WERI-Rb-1 (cell line): ENCODE measurements around the gene LRBA.
"Not testable (repeated sequence)": the region's sequence is repeated elsewhere in the genome, so short reads cannot be mapped to it uniquely, and the experiment has no call there.

Experiments used
- DNase-seq: peaks from one replicate; pipeline ENCODE4 v3.0.0-alpha.2; 2020
- H3K27ac ChIP-seq: fragments of 250-450 bp; sonication (Bioruptor Pico); 2 replicates; pipeline ENCODE4 v1.5.1; 2020; ENCODE audit warnings: mild to moderate bottlenecking, moderate library complexity
- H3K27me3 ChIP-seq: fragments of 250-450 bp; sonication (Bioruptor Pico); 2 replicates; pipeline ENCODE4 v1.5.1; 2021; ENCODE audit warnings: mild to moderate bottlenecking, low read depth, moderate library complexity; ENCODE audit not compliant: insufficient read depth, severe bottlenecking
- H3K36me3 ChIP-seq: fragments of 250-450 bp; sonication (Bioruptor Pico); 2 replicates; pipeline ENCODE4 v1.5.1; 2020; ENCODE audit warnings: mild to moderate bottlenecking, moderate library complexity
- H3K4me3 ChIP-seq: 2 replicates; pipeline ENCODE4 v1.5.1; 2011; ENCODE audit warnings: low read depth, mild to moderate bottlenecking, control low read depth, low read length
- H3K9me3 ChIP-seq: fragments of 250-450 bp; sonication (Bioruptor Pico); 2 replicates; pipeline ENCODE4 v1.5.1; 2021; ENCODE audit warnings: mild to moderate bottlenecking, moderate library complexity; ENCODE audit not compliant: severe bottlenecking
- TF ChIP-seq, protein P1 (sequence below): IDR thresholded peaks from 2 replicates; pipeline ENCODE4 v1.5.1; 2011; ENCODE audit warnings: low read depth, mild to moderate bottlenecking, control low read depth, inconsistent platforms, low read length

LRBA gene

DNA sequence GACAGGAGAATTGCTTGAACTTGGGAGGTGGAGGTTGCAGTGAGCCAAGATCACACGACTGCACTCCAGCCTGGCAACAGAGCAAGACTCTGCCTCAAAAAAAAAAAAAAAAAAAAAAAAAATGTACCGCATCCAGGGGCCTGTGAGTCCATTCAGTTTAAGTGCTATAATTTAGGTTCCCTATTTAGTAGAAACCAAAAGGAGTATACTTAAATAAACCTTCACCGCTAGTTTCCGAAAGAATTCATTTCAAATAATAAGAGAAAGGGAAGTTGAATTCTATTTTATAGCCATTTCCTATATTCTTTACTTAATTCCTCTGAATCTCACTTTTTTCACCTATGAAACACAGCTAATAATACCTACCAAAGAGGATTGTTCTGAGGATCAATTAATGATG is 20.8 kb upstream of the LRBA start:
- DNase-seq = no peak
- Histone ChIP-seq H3K36me3 (no peaks in the 10 kb centered on the region), H3K4me3 (no peak overlapping the region), H3K27ac (no peak overlapping the region), H3K9me3 (no peaks in the 10 kb centered on the region), H3K27me3 (no peaks in the 10 kb centered on the region)
- TF ChIP-seq, protein P1, sequence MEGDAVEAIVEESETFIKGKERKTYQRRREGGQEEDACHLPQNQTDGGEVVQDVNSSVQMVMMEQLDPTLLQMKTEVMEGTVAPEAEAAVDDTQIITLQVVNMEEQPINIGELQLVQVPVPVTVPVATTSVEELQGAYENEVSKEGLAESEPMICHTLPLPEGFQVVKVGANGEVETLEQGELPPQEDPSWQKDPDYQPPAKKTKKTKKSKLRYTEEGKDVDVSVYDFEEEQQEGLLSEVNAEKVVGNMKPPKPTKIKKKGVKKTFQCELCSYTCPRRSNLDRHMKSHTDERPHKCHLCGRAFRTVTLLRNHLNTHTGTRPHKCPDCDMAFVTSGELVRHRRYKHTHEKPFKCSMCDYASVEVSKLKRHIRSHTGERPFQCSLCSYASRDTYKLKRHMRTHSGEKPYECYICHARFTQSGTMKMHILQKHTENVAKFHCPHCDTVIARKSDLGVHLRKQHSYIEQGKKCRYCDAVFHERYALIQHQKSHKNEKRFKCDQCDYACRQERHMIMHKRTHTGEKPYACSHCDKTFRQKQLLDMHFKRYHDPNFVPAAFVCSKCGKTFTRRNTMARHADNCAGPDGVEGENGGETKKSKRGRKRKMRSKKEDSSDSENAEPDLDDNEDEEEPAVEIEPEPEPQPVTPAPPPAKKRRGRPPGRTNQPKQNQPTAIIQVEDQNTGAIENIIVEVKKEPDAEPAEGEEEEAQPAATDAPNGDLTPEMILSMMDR = no peak

DNA sequence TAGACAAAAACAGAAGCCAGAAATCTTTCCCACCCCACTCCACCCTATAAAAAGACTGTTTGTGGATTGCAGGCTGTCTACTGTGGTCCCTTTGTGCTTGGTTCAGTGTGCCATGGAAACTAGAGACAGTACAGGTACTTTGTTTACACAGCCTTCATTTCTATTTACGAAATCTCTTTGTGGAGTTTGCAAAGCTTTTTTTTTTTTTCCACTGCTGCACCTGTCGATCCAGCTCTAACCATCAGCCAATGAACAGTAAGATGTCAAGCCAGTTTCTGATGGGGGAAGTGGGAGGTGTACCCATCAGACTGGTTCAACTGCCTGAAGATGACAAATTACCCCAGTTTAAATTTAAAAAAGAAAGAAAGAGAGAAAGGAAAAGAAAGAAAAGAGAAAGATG is 20.2 kb upstream of the LRBA start:
- Histone ChIP-seq H3K27ac (no peak overlapping the region), H3K9me3 (no peaks in the 10 kb centered on the region), H3K4me3 (no peak overlapping the region), H3K36me3 (no peaks in the 10 kb centered on the region), H3K27me3 (no peaks in the 10 kb centered on the region)
- TF ChIP-seq, protein P1 = no peak
- DNase-seq = no peak

DNA sequence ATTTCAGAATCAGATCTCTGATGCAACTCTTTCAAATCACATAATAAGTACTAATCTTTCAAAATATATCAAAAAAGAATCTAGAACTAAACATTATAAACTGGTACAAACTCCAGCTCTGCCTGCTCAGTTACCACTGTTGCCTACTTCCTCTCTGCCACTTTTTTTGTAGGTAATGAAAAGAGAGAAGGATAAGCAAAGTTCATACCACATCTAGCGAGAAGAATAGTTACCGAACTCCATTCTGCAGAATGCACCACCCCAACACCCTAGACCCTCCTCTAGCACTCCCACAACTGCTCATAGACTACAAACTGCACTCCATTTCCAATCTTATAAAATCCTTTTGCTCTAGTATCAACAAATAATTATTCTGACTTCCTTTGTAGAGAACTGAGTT is 19.7 kb upstream of the LRBA start:
- Histone ChIP-seq H3K27me3 (no peaks in the 10 kb centered on the region), H3K36me3 (no peaks in the 10 kb centered on the region)

DNA sequence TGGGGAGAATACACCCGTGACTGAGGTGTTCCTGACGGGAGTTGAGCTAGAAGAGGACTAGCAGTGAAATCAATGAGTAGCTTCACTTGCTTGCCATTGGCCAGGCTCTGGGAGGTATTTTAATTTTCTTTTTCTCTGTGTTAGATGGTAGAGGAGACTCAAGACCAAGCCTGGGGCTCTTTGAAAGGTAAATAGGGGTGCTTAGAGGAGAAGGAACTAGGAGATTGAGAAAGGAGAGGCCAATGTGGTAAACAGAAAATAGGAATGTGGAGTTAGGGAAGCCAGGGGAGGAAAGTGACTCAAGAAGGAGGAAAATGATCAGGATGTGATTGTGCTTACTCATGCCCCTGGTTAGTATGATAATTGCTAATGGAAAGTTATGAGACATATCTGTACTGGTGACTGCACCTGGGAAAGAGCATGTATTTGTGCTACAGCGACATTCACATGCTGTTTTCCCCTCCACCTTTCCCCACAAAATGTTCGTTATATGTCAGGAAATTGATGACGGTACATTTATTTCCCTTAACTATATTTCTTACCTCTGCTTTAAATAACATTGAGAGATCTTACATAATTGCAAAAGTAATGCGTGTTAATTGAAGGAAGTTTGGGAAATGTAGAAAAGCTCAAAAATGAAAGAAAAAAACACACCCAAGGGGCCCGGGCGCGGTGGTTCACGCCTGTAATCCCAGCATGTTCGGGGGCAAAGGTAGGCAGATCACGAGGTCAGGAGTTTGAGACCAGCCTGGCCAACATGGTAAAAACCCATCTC is 16.9 kb upstream of the LRBA start:
- Histone ChIP-seq H3K27ac (no peak overlapping the region), H3K36me3 (no peaks in the 10 kb centered on the region), H3K9me3 (no peaks in the 10 kb centered on the region), H3K27me3 (no peaks in the 10 kb centered on the region), H3K4me3 (no peak overlapping the region)
- TF ChIP-seq, protein P1 = no peak
- no peak for DNase-seq

More for the DNA sequence above, 19.7 kb upstream of the LRBA start:
- DNase-seq = no peak
- no peak overlapping the region for H3K27ac ChIP-seq
- H3K4me3 ChIP-seq = no peak overlapping the region
- TF ChIP-seq, protein P1 = no peak
- no peaks in the 10 kb centered on the region for H3K9me3 ChIP-seq

DNA sequence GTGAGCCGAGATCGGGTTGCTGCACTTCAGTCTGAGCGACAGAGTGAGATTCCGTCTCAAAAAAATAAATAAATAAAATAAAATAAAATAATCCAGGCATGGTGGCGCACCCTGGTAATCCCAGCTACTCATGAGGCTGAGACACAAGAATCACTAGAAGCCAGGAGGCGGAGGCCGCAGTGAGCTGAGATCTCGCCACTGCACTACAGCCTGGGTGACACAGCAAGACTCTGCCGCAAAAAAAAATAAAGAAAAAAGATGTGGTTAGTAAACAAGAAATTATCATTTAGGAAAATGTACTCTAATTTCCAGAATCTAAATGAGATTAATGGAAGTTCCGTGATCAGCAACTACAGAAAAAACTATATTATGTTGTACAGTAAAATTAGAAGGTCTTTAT is 14.5 kb upstream of the LRBA start:
- H3K4me3 ChIP-seq = no peak overlapping the region
- no peaks in the 10 kb centered on the region for H3K27me3 ChIP-seq
- H3K9me3 ChIP-seq = no peaks in the 10 kb centered on the region
- no peak overlapping the region for H3K27ac ChIP-seq
- H3K36me3 ChIP-seq = no peaks in the 10 kb centered on the region
- DNase-seq = no peak
- TF ChIP-seq, protein P1 = no peak

DNA sequence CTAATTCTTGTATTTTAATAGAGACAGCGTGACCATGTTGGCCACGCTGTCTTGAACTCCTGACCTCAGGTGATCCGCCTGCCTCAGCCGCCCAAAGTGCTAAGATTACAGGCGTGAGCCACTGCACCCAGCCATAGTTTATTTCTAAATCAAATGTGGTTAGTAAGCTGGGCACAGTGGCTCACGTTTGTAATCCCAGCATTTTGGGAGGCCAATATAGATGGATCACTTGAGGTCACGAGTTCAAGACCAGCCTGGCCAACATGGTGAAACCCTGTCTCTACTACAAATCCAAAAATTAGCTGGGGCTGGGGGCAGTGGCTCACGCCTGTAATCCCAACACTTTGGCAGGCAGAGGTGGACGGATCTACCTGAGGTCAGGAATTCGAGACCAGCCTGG is 13.9 kb upstream of the LRBA start:
- not testable (repeated sequence) for H3K4me3 ChIP-seq, H3K9me3 ChIP-seq, H3K27me3 ChIP-seq, DNase-seq, H3K36me3 ChIP-seq, H3K27ac ChIP-seq
